RWPE2 (cell line): ENCODE results near the gene RB1.

ENCODE experiments used
- ATAC-seq: fragments of 200-7000 bp; cut with Tn5 transposase; 3 replicates; pipeline ENCODE4 v1.9.1; 2021; ENCODE audit warnings: low read depth
- DNase-seq: peaks from one replicate; pipeline ENCODE4 v3.0.0-alpha.2; 2020; ENCODE audit warnings: low spot score
- H3K27ac ChIP-seq: fragments of 450-650 bp; 2 replicates; pipeline ENCODE4 v1.5.1; 2017; ENCODE audit warnings: mild to moderate bottlenecking; ENCODE audit not compliant: poor library complexity, severe bottlenecking
- H3K27me3 ChIP-seq: fragments of 250-450 bp; sonication (Bioruptor Pico); 2 replicates; pipeline ENCODE4 v1.5.1; 2021; ENCODE audit warnings: mild to moderate bottlenecking, moderate library complexity; ENCODE audit not compliant: insufficient read depth, poor library complexity, severe bottlenecking
- H3K36me3 ChIP-seq: fragments of 250-450 bp; sonication (Bioruptor Pico); 2 replicates; pipeline ENCODE4 v1.5.1; 2020; ENCODE audit warnings: low read depth, mild to moderate bottlenecking, moderate library complexity
- H3K4me1 ChIP-seq: fragments of 250-450 bp; sonication (Bioruptor Pico); 2 replicates; pipeline ENCODE4 v1.5.1; 2021; ENCODE audit warnings: mild to moderate bottlenecking, moderate library complexity; ENCODE audit not compliant: insufficient read depth, poor library complexity, severe bottlenecking
- H3K4me3 ChIP-seq: fragments of 250-450 bp; sonication (Bioruptor Pico); 2 replicates; pipeline ENCODE4 v1.5.1; 2021; ENCODE audit warnings: mild to moderate bottlenecking, moderate library complexity; ENCODE audit not compliant: severe bottlenecking
- H3K9me3 ChIP-seq: fragments of 250-450 bp; sonication (Bioruptor Pico); 2 replicates; pipeline ENCODE4 v1.5.1; 2021; ENCODE audit warnings: mild to moderate bottlenecking, moderate library complexity; ENCODE audit not compliant: severe bottlenecking
- TF ChIP-seq, protein P1 (sequence below): fragments of 450-650 bp; IDR thresholded peaks from one replicate; pipeline ENCODE4 v1.5.1; 2017; ENCODE audit warnings: mild to moderate bottlenecking, moderate library complexity; ENCODE audit not compliant: poor library complexity, severe bottlenecking

The RB1 gene

DNA sequence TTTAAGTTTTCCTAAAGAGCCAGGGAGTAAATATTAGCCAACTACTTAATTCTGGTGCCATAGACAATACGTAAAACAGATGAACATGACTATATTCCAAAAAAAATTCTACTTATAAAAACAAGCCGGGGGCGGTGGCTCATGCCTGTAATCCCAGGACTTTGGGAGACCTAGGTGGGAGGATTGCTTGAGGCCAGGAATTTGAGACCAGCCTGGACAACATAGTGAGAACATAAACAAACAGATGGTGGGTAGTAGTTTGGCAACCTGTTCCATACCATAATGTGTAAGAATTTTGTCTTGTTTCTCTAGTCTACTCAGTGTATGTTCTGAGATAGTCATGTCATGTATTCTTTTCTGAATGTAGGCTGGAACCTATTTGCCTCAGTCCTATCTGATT, 45.1 kb upstream of the RB1 start:
- ATAC-seq (no peak), DNase-seq (no peak)
- no peak overlapping the region for H3K4me3 ChIP-seq
- H3K36me3 ChIP-seq = peaks cover 97% of the 10 kb centered on the region
- H3K27ac ChIP-seq = no peak overlapping the region
- TF ChIP-seq, protein P1, sequence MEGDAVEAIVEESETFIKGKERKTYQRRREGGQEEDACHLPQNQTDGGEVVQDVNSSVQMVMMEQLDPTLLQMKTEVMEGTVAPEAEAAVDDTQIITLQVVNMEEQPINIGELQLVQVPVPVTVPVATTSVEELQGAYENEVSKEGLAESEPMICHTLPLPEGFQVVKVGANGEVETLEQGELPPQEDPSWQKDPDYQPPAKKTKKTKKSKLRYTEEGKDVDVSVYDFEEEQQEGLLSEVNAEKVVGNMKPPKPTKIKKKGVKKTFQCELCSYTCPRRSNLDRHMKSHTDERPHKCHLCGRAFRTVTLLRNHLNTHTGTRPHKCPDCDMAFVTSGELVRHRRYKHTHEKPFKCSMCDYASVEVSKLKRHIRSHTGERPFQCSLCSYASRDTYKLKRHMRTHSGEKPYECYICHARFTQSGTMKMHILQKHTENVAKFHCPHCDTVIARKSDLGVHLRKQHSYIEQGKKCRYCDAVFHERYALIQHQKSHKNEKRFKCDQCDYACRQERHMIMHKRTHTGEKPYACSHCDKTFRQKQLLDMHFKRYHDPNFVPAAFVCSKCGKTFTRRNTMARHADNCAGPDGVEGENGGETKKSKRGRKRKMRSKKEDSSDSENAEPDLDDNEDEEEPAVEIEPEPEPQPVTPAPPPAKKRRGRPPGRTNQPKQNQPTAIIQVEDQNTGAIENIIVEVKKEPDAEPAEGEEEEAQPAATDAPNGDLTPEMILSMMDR = no peak
- no peaks in the 10 kb centered on the region for H3K27me3 ChIP-seq
- no peaks in the 10 kb centered on the region for H3K9me3 ChIP-seq
- H3K4me1 ChIP-seq = peaks cover 5% of the 10 kb centered on the region

DNA sequence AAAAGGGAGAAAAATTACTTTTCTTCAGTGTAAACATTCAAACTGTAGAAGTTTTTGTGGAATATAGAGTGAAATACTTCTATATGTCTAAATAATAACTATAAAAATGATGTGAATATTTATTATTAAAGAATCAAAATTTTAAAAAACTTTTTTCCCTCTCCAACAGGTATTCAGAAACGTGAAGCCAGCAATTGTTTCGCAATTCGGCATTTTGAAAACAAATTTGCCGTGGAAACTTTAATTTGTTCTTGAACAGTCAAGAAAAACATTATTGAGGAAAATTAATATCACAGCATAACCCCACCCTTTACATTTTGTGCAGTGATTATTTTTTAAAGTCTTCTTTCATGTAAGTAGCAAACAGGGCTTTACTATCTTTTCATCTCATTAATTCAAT, 42.6 kb upstream of the RB1 start:
- Histone ChIP-seq H3K27me3 (no peaks in the 10 kb centered on the region), H3K4me3 (no peak overlapping the region), H3K9me3 (no peaks in the 10 kb centered on the region), H3K36me3 (peaks cover 79% of the 10 kb centered on the region), H3K27ac (no peak overlapping the region), H3K4me1 (peaks cover 5% of the 10 kb centered on the region)
- TF ChIP-seq, protein P1 = no peak
- DNase-seq (no peak), ATAC-seq (no peak)

DNA sequence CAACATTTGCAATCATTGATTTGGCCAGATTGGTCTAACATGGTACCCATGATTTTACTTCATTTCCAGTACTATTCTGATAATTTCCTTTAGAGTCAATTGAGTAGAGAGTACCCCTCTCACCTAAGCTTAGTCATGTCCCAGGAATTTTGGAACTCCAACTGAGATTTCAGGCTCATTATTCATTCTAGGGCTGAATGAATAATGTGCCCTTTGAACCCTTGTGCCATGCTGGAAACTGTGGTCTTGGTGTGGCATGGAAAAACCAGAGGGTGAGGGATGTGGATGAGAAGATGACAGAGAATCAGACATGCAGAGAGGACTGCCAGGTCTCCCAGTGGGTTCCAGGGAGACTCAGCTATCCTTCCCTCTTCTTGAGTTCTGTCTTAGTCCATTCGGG, 40.4 kb upstream of the RB1 start:
- H3K36me3 ChIP-seq = peaks cover 57% of the 10 kb centered on the region
- ATAC-seq (no peak), DNase-seq (no peak)
- H3K9me3 ChIP-seq = no peaks in the 10 kb centered on the region
- H3K4me1 ChIP-seq = peaks cover 6% of the 10 kb centered on the region
- H3K27ac ChIP-seq = no peak overlapping the region
- H3K4me3 ChIP-seq = no peak overlapping the region
- TF ChIP-seq, protein P1 = no peak
- no peaks in the 10 kb centered on the region for H3K27me3 ChIP-seq

DNA sequence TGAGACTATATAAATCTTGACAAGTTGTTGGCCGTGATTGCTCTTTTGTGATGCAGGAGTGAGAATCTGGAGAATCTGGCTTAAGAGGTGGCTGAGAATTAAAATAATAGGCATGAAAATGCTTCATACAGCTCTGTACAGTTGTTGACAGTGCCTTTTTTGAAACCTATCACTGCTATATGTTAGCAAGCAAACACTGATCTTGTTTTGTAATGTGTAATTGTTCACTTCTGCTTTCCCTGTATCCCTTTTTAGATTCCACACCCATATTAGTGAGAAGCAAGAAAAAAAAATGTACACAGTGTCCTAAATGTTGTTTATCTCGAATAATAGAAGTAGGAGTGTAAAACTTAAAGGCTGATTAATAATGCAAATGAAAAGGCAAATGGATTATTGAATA, 39.5 kb upstream of the RB1 start:
- ATAC-seq (no peak), DNase-seq (no peak)
- Histone ChIP-seq H3K36me3 (peaks cover 48% of the 10 kb centered on the region), H3K4me1 (peaks cover 11% of the 10 kb centered on the region), H3K27me3 (no peaks in the 10 kb centered on the region), H3K27ac (no peak overlapping the region), H3K9me3 (no peaks in the 10 kb centered on the region), H3K4me3 (no peak overlapping the region)
- TF ChIP-seq, protein P1 = no peak

DNA sequence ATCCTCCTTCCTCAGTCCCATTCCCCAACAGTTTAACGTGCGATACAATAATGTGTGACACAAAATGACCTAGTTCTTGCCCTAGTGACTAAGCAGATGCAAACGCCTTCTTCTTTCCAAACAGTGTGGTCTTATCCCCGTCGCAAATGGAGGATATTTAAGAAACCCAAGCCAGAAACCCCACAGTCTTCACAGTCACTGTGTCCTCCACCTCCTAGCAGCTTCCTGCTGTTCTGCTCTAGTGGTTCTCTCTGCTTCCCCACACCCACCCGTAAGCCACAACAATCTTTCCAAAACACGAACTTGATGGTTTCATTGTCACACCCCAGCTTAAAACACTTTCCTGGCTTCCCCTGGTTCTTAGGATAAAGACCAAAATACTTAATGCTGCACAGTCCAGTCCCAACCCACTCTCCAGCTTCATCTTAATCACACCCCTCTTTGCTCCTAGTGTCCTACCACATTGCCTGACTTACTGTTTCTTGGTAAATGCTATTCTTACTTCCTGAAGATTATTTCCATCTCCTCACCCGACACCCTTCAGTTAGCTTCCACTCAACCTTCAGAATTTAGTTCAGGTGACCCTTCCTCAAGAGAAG, 38.2 kb upstream of the RB1 start:
- no peaks in the 10 kb centered on the region for H3K9me3 ChIP-seq
- no peak for DNase-seq
- H3K27ac ChIP-seq = no peak overlapping the region
- H3K4me1 ChIP-seq = peaks cover 11% of the 10 kb centered on the region
- no peak for ATAC-seq
- peaks cover 35% of the 10 kb centered on the region for H3K36me3 ChIP-seq
- no peak overlapping the region for H3K4me3 ChIP-seq
- TF ChIP-seq, protein P1 = no peak
- no peaks in the 10 kb centered on the region for H3K27me3 ChIP-seq
